ENCODE results near the gene SHISAL1. TPM values are rescaled to one million over a fixed set of nuclear protein-coding genes. Genes with fewer than 3 reads are reported as not detected.

The SHISAL1 gene
- total and polyA plus RNA-seq, 2 donors (not counting 1 experiment from before 2014, with no cell fraction given): not detected

- H3K4me1 Mint-ChIP-seq: peaks cover 32% of the 10 kb centered on the region
- peaks cover 32% of the 10 kb centered on the region for H3K79me2 ChIP-seq (ENCODE audit: control insufficient read depth, insufficient read depth, low read length)
- H3K9me3 ChIP-seq (ENCODE audit: control extremely low read depth in 1 of 3, control insufficient read depth in 2 of 3, insufficient read depth in 1 of 3, low read length in 2 of 3): peaks cover 0 to 6% (median 0%) of the 10 kb centered on the region in 3 donors
- no peak overlapping the region for H3K4me2 ChIP-seq (replicated peaks; ENCODE audit: low read depth, low read length, poor library complexity, severe bottlenecking)
- WGBS (ENCODE audit: insufficient coverage): 98% methylated on average over 10 of the region's 10 CpGs
- no peak overlapping the region for H3K4me3 ChIP-seq (ENCODE audit: control extremely low read depth in 1 of 5, extremely low read depth in 1 of 5, insufficient read depth in 1 of 5, low read depth in 2 of 5, low read length in 4 of 5)
- H3K27me3 Mint-ChIP-seq: no peaks in the 10 kb centered on the region
- TF ChIP-seq CTCF (IDR thresholded peaks at IDR 0.05) (no peak), EZH2 (IDR thresholded peaks at IDR 0.05; ENCODE audit: borderline replicate concordance, insufficient read depth, low read depth, low read length, poor library complexity, severe bottlenecking) (no peak)
- ATAC-seq (ENCODE audit: low read depth): no peak
- H3K9me3 Mint-ChIP-seq (ENCODE audit: insufficient read depth): no peaks in the 10 kb centered on the region
- CTCF ChIA-PET: no interaction called here
- H3K4me3 Mint-ChIP-seq: no peak overlapping the region
- H3K27ac Mint-ChIP-seq: no peak overlapping the region
- no peaks in the 10 kb centered on the region for H3K27me3 ChIP-seq (replicated peaks in 1 of 4; ENCODE audit: control extremely low read depth in 1 of 4, control insufficient read depth in 3 of 4, insufficient read depth in 4 of 4, low read length in 3 of 4)
- H3K27ac ChIP-seq (ENCODE audit: low read length in 2 of 2): no peak overlapping the region
- POLR2A ChIA-PET: interaction anchor here (1.0 kb wide), 1 partner anchor 15 kb away, joined by 3 read pairs; no protein-coding TSS in a partner anchor
- H4K20me1 ChIP-seq (ENCODE audit: control insufficient read depth, insufficient read depth, low read length, poor library complexity, severe bottlenecking): peaks cover 93% of the 10 kb centered on the region
- H3K4me1 ChIP-seq (ENCODE audit: control insufficient read depth in 2 of 2, insufficient read depth in 2 of 2, low read length in 2 of 2): peaks cover 9 to 20% of the 10 kb centered on the region in 2 donors
- no peak overlapping the region for H2AFZ ChIP-seq (ENCODE audit: insufficient read depth, low read depth, low read length, poor library complexity, severe bottlenecking)
- DNase-seq: no peak
- intact Hi-C loops (cut with micrococcal nuclease): no loop called here
- no peak overlapping the region for H3K9ac ChIP-seq (ENCODE audit: low read length)
- H3K36me3 ChIP-seq (replicated peaks in 1 of 2; ENCODE audit: control extremely low read depth in 1 of 2, control insufficient read depth in 1 of 2, extremely low read depth in 1 of 2, insufficient read depth in 2 of 2, low read length in 1 of 2): peaks cover 0 to 84% of the 10 kb centered on the region in 2 experiments
These were observed 116.0 kb downstream of the SHISAL1 start for GRCh38 chr22:44196731-44197131.

DNA sequence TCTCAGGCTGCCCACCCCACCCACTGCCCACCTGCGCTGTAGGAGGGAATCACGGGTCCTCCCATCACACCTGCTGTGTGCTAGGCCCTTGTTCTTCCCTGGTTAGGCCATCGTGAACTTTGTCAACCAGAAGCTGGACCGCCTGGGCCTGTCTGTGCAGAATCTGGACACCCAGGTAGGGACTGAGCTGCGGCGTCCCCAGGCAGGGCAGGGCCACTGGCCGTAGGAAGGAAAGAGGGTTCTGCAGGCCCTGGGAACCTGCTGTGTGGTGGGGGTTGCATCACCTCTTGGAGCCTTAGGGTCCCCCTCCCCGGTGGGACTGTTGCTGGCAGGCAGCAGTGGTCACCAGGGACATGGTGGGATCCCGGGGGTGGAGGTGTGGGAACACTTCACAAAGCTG lies 116.5 kb downstream of the SHISAL1 start:
- no peak overlapping the region for H3K4me3 ChIP-seq (ENCODE audit: control extremely low read depth in 1 of 5, extremely low read depth in 1 of 5, insufficient read depth in 1 of 5, low read depth in 2 of 5, low read length in 4 of 5)
- H3K27me3 ChIP-seq (replicated peaks in 1 of 4; ENCODE audit: control extremely low read depth in 1 of 4, control insufficient read depth in 3 of 4, insufficient read depth in 4 of 4, low read length in 3 of 4): no peaks in the 10 kb centered on the region
- WGBS (ENCODE audit: insufficient coverage): 98% methylated on average over 7 of the region's 9 CpGs
- no peak overlapping the region for H2AFZ ChIP-seq (ENCODE audit: insufficient read depth, low read depth, low read length, poor library complexity, severe bottlenecking)
- ATAC-seq (ENCODE audit: low read depth): no peak
- peaks cover 0 to 6% (median 0%) of the 10 kb centered on the region in 3 donors for H3K9me3 ChIP-seq (ENCODE audit: control extremely low read depth in 1 of 3, control insufficient read depth in 2 of 3, insufficient read depth in 1 of 3, low read length in 2 of 3)
- Mint-ChIP-seq H3K4me3 (no peak overlapping the region), H3K27ac (no peak overlapping the region), H3K9me3 (ENCODE audit: insufficient read depth) (no peaks in the 10 kb centered on the region), H3K4me1 (peaks cover 37% of the 10 kb centered on the region), H3K27me3 (no peaks in the 10 kb centered on the region)
- H3K4me1 ChIP-seq (ENCODE audit: control insufficient read depth in 2 of 2, insufficient read depth in 2 of 2, low read length in 2 of 2): peaks cover 13 to 25% of the 10 kb centered on the region in 2 donors
- H3K36me3 ChIP-seq (replicated peaks in 1 of 2; ENCODE audit: control extremely low read depth in 1 of 2, control insufficient read depth in 1 of 2, extremely low read depth in 1 of 2, insufficient read depth in 2 of 2, low read length in 1 of 2): peaks cover 0 to 79% of the 10 kb centered on the region in 2 experiments
- H3K9ac ChIP-seq (ENCODE audit: low read length): no peak overlapping the region
- POLR2A ChIA-PET: interaction anchor here (1.0 kb wide), 1 partner anchor 15 kb away, joined by 3 read pairs; no protein-coding TSS in a partner anchor
- peaks cover 35% of the 10 kb centered on the region for H3K79me2 ChIP-seq (ENCODE audit: control insufficient read depth, insufficient read depth, low read length)
- CTCF ChIA-PET: interaction anchor here (1.2 to 1.9 kb wide), 2 partner anchors 11 to 203 kb away, joined by 3 to 7 read pairs; no protein-coding TSS in a partner anchor
- DNase-seq: no peak
- H3K4me2 ChIP-seq (replicated peaks; ENCODE audit: low read depth, low read length, poor library complexity, severe bottlenecking): no peak overlapping the region
- TF ChIP-seq CTCF (IDR thresholded peaks at IDR 0.05) (no peak), EZH2 (IDR thresholded peaks at IDR 0.05; ENCODE audit: borderline replicate concordance, insufficient read depth, low read depth, low read length, poor library complexity, severe bottlenecking) (no peak)
- intact Hi-C loops (cut with micrococcal nuclease): no loop called here
- peaks cover 93% of the 10 kb centered on the region for H4K20me1 ChIP-seq (ENCODE audit: control insufficient read depth, insufficient read depth, low read length, poor library complexity, severe bottlenecking)
- H3K27ac ChIP-seq (ENCODE audit: low read length in 2 of 2): no peak overlapping the region
